ENCODE measurements around the gene AP4S1.
"Not testable (repeated sequence)": the region's sequence is repeated elsewhere in the genome, so short reads cannot be mapped to it uniquely, and the experiment has no call there.

AP4S1 gene

DNA sequence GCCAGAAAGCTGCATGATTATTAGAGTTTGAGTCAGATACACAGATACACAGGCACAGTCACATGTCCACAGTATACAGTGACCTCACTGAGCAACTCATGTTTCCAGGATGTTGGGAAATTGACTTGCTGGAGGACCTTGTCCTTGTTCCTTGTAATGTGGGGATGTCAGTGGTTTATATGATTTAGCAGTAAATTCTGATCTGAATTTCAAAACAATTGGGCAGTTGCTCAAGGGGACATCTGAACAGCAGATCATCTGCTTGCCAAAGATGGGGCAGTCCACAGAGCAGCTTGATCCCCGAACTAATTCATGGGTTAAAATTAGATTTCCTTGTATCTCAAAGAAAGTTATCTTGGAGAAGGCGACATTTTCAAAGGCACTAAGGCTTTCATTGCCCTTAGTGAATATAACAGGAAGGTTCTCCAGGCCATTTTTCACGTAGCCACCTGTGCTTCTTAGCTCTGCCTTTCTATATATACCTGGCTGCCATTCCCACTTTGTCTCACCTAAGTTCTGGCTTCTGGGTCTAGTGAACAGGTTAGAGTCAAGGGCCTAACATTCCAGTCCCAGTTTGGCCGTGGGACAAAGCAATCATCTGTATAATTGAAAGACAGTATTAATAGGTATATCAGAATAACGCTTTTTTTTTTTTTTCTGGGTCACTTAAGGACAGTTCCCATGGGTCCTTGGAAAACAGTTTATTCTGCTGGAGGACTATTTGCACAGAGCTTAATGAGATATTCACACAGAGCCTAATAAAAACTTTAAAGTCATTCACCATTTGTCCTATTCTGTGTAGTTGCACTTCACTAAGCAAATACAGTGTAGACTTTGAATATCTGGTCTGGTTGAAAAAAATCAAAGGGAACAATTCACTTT is 65.7 kb downstream of the AP4S1 start:
- no peaks in the 10 kb centered on the region for H3K4me1 ChIP-seq (ENCODE audit: insufficient read depth, low read length)
- no peak overlapping the region for H3K4me3 ChIP-seq (ENCODE audit: low read length)
- no peaks in the 10 kb centered on the region for H3K9me3 ChIP-seq (ENCODE audit: low read length)
- H3K36me3 ChIP-seq (ENCODE audit: insufficient read depth, low read length): no peaks in the 10 kb centered on the region
- no peaks in the 10 kb centered on the region for H3K27me3 ChIP-seq (ENCODE audit: insufficient read depth, low read length)
- H2AFZ ChIP-seq (ENCODE audit: low read depth, low read length): no peak overlapping the region

DNA sequence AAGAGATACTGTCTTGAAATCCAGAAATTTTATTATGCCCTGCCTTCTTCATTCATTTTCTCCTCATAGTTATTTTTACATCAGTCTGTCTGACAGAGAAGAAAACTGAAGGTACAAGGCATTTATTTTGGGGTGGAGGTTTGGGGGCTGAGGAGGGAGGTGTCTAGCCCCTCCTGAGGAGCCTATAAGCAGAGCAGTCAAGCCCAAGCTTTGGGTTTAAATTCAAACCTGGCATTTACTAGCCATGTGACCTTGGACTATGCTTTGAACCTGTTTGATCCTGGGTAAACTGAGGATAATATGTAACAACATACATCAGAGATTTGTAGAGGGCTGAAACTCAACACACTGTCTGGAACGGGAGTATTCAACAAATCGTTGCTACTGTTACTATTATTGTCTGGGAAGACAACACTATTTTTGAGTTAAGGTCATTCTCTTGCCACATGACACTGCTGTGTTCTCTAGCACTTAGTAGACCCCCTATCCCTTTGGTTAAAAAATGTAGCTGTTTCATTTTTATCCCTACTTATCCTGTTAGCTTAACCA is 66.8 kb downstream of the AP4S1 start:
- Histone ChIP-seq H2AFZ (ENCODE audit: low read depth, low read length) (no peak overlapping the region), H3K9me3 (ENCODE audit: low read length) (no peaks in the 10 kb centered on the region), H3K27me3 (ENCODE audit: insufficient read depth, low read length) (no peaks in the 10 kb centered on the region), H3K36me3 (ENCODE audit: insufficient read depth, low read length) (peaks cover 6% of the 10 kb centered on the region), H3K4me1 (ENCODE audit: insufficient read depth, low read length) (no peaks in the 10 kb centered on the region), H3K4me3 (ENCODE audit: low read length) (no peak overlapping the region)

DNA sequence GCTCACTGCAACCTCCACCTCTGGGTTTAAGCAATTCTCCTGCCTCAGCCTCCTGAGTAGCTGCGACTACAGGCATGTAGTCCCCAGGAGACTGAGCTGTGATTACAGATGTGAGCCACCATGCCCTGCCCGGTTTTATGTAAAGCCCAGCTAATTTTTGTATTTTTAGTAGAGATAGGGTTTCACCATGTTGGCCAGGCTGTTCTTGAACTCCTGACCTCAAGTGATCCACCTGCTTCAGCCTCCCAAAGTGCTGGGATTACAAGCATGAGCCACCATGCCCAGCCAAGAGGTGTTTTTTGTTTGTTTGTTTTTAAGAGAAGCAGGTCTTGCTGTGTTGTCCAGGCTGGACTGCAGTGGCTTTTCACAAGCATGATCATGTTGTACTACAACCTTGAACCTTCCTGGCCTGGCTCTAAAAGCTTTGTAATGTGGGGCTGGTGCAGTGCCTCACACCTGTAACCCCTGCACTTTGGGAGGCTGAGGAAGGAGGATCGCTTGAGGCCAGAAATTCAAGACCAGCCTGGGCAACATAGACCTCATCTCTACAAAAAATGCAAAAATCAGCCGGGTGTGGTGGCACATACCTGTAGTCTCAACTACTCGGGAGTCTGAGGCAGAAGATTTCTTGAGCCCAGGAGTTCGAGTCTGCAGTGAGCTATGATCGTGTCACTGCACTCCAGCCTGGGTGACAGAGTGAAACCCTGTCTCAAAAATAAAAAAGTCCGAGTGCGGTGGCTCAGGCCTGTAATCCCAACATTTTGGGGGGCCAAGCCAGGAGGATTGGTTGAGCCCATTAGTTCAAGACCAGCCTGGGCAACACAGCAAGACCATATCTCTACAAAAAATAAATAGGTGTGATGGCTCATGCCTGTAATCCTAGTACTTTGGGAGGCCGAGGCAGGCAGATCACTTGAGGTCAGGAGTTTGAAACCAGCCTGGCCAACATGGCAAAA is 68.7 kb downstream of the AP4S1 start:
- H3K36me3 ChIP-seq (ENCODE audit: insufficient read depth, low read length): peaks cover 21% of the 10 kb centered on the region
- not testable (repeated sequence) for H3K27me3 ChIP-seq (ENCODE audit: insufficient read depth, low read length); H3K9me3 ChIP-seq (ENCODE audit: low read length); H2AFZ ChIP-seq (ENCODE audit: low read depth, low read length); H3K4me3 ChIP-seq (ENCODE audit: low read length); H3K4me1 ChIP-seq (ENCODE audit: insufficient read depth, low read length)

DNA sequence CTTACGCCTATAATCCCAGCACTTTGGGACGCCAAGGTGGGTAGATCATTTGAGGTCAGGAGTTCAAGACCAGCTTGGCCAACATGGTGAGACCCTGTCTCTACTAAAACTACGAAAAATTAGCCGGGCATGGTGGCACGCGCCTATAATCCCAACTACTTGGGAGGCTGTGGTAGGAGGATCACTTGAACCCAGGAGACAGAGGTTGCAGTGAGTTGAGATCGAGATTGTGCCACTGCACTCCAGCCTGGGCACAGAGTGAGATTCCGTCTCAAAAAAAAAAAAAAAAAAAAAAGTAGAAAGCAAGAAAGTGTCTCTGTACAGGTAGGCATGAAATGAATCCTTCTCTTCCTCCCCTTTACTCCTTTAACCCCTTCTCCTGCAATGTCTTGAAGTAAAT is 70.4 kb downstream of the AP4S1 start:
- H3K9me3 ChIP-seq (ENCODE audit: low read length); H2AFZ ChIP-seq (ENCODE audit: low read depth, low read length): not testable (repeated sequence)
- peaks cover 35% of the 10 kb centered on the region for H3K36me3 ChIP-seq (ENCODE audit: insufficient read depth, low read length)

DNA sequence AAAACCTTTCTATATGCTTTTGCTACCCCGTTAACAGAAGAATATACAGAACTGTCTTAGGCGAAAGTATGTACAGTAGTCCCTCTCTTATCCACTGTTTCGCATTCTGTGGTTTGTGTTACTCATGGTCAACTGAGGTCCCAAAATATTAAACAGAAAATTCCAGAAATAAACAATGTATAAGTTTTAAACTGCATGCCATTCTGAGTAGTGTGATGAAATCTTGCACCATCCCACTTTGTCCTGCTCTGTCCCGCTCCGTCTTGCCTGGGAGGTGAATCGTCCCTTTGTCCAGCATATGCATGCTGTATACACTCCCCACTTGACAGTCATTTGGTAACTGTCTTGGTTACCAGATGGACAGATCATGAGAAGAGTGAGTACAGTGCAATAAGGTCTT is 70.8 kb downstream of the AP4S1 start:
- no peak overlapping the region for H3K4me3 ChIP-seq (ENCODE audit: low read length)
- H3K9me3 ChIP-seq (ENCODE audit: low read length): no peaks in the 10 kb centered on the region
- no peaks in the 10 kb centered on the region for H3K27me3 ChIP-seq (ENCODE audit: insufficient read depth, low read length)
- H3K4me1 ChIP-seq (ENCODE audit: insufficient read depth, low read length): no peaks in the 10 kb centered on the region
- peaks cover 39% of the 10 kb centered on the region for H3K36me3 ChIP-seq (ENCODE audit: insufficient read depth, low read length)
- no peak overlapping the region for H2AFZ ChIP-seq (ENCODE audit: low read depth, low read length)

More for the DNA sequence above, 70.4 kb downstream of the AP4S1 start:
- not testable (repeated sequence) for H3K4me3 ChIP-seq (ENCODE audit: low read length); H3K4me1 ChIP-seq (ENCODE audit: insufficient read depth, low read length); H3K27me3 ChIP-seq (ENCODE audit: insufficient read depth, low read length)

DNA sequence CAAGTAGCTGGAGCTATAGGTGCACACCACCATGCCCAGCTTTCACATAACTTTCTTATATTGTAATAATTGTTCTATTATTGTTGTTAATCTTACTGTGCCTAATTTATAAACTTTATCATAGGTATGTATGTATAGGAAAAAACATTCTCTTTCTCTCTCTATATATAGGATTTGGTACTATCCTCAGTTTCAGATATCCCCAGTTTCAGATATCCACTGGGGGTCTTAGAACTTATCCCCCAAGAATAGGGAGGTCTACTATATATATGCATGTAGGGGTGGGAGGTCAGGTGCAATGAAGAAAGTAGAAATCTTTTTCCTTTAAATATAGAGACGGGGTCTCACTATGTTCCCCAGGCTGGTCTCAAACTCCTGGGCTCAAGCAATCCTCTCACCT is 71.6 kb downstream of the AP4S1 start:
- Histone ChIP-seq H3K4me1 (ENCODE audit: insufficient read depth, low read length) (no peaks in the 10 kb centered on the region), H3K27me3 (ENCODE audit: insufficient read depth, low read length) (no peaks in the 10 kb centered on the region), H3K9me3 (ENCODE audit: low read length) (no peaks in the 10 kb centered on the region), H3K36me3 (ENCODE audit: insufficient read depth, low read length) (peaks cover 40% of the 10 kb centered on the region), H2AFZ (ENCODE audit: low read depth, low read length) (no peak overlapping the region), H3K4me3 (ENCODE audit: low read length) (no peak overlapping the region)

DNA sequence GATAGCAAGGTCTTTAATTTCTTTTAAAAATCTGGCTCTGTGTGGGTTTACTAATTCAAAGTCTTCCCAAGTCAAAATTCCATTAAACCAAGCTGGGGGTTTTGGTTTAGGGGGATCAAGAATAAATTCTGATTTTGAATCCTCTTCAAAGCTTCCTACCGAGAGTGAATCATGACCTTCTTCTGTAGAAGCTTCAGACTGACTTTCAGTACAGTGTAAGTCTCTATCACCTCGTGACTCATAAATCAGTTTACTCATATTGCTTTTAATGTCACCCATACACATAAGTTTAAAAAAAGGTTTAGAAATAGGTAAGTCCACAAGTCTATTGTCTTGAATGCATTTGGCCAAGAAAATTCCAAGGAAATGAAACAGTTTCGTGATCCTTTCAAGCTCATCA is 81.3 kb downstream of the AP4S1 start:
- Histone ChIP-seq H3K27me3 (ENCODE audit: insufficient read depth, low read length) (no peaks in the 10 kb centered on the region), H2AFZ (ENCODE audit: low read depth, low read length) (no peak overlapping the region), H3K4me3 (ENCODE audit: low read length) (no peak overlapping the region), H3K4me1 (ENCODE audit: insufficient read depth, low read length) (no peaks in the 10 kb centered on the region), H3K36me3 (ENCODE audit: insufficient read depth, low read length) (peaks cover 80% of the 10 kb centered on the region), H3K9me3 (ENCODE audit: low read length) (no peaks in the 10 kb centered on the region)

DNA sequence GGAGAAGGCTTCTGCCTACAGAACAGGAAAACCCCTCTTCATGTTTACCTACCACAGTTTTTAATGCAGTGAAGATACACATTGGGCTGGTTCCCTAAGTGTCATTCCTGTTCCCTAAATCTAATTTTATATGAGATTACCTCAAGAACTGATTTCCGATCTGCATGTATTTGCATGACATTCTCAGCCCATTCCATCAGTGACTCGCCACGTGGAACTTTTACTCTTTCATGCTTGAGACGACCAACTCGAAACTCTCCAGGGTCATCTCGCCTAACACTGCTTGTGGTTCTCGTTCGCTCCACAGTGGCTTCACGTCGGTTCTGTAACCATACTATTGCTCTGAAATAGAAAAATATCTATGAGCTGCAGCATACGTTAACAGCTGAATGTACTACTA is 83.8 kb downstream of the AP4S1 start:
- Histone ChIP-seq H3K27me3 (ENCODE audit: insufficient read depth, low read length) (no peaks in the 10 kb centered on the region), H2AFZ (ENCODE audit: low read depth, low read length) (no peak overlapping the region), H3K9me3 (ENCODE audit: low read length) (no peaks in the 10 kb centered on the region), H3K36me3 (ENCODE audit: insufficient read depth, low read length) (peaks cover 89% of the 10 kb centered on the region), H3K4me3 (ENCODE audit: low read length) (no peak overlapping the region), H3K4me1 (ENCODE audit: insufficient read depth, low read length) (no peaks in the 10 kb centered on the region)

DNA sequence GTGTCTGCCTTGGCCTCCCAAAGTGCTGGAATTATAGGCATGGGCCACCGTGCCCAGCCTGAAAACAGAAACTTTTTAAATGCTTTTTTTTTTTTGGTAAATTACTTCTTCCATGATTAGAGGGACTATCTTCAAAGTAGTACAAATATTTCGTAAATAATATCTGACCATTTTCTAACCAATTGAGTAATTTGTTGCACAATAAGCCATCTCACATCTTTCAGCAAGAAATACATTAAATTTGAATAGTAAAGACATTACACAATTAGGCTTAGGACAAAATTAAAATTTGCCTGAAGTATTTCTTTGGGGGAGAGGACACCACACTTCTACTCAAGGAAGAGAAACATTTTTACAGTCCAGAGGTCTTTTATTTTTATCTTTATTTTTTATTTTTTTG is 85.4 kb downstream of the AP4S1 start:
- no peaks in the 10 kb centered on the region for H3K9me3 ChIP-seq (ENCODE audit: low read length)
- H3K4me3 ChIP-seq (ENCODE audit: low read length): no peak overlapping the region
- peaks cover 89% of the 10 kb centered on the region for H3K36me3 ChIP-seq (ENCODE audit: insufficient read depth, low read length)

DNA sequence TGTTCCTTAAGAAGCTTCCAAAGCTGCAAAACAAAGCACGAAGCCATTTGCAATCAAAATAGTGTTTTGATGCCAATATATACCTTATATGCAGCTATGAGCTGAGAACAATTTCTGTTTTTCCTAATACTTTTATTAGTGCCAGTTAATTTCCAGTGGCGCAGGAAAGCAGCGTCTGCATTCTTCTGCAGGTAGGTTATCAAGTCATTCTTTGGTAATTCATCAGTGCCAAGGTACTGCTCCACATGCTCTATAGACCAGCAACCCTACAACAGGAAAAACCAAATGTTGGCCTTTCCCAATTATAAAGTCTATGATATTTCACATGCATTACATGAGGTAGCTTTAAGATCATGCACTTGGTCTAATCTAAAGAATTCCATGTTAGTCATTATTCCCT is 88.3 kb downstream of the AP4S1 start:
- H3K9me3 ChIP-seq (ENCODE audit: low read length): no peaks in the 10 kb centered on the region
- H3K4me1 ChIP-seq (ENCODE audit: insufficient read depth, low read length): no peaks in the 10 kb centered on the region
- peaks cover 79% of the 10 kb centered on the region for H3K36me3 ChIP-seq (ENCODE audit: insufficient read depth, low read length)

More for the DNA sequence above, 85.4 kb downstream of the AP4S1 start:
- Histone ChIP-seq H3K4me1 (ENCODE audit: insufficient read depth, low read length) (no peaks in the 10 kb centered on the region), H2AFZ (ENCODE audit: low read depth, low read length) (no peak overlapping the region), H3K27me3 (ENCODE audit: insufficient read depth, low read length) (no peaks in the 10 kb centered on the region)

DNA sequence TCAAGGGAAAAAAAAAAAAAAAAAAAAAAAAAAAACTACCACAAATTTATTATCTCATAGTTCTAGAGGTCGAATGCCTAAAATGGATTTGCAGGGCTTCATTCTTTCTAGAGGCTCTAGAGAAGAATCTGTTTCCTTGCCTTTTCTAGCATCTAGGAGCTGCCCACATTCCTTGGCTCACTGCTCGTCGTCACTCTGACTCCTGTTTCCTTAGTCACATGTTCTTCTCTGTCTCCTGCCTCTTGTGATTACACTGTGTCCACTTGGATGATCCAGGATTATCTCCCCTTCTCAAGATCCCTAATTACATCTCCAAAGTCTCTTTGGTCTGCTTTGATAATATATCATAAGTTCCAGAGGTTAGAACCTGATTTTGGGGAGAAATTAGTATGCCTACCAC is 93.4 kb downstream of the AP4S1 start:
- Histone ChIP-seq H2AFZ (ENCODE audit: low read depth, low read length) (no peak overlapping the region), H3K9me3 (ENCODE audit: low read length) (no peaks in the 10 kb centered on the region), H3K36me3 (ENCODE audit: insufficient read depth, low read length) (peaks cover 85% of the 10 kb centered on the region), H3K27me3 (ENCODE audit: insufficient read depth, low read length) (no peaks in the 10 kb centered on the region), H3K4me3 (ENCODE audit: low read length) (no peak overlapping the region), H3K4me1 (ENCODE audit: insufficient read depth, low read length) (no peaks in the 10 kb centered on the region)

More for the DNA sequence above, 88.3 kb downstream of the AP4S1 start:
- Histone ChIP-seq H3K27me3 (ENCODE audit: insufficient read depth, low read length) (no peaks in the 10 kb centered on the region), H3K4me3 (ENCODE audit: low read length) (no peak overlapping the region), H2AFZ (ENCODE audit: low read depth, low read length) (no peak overlapping the region)

DNA sequence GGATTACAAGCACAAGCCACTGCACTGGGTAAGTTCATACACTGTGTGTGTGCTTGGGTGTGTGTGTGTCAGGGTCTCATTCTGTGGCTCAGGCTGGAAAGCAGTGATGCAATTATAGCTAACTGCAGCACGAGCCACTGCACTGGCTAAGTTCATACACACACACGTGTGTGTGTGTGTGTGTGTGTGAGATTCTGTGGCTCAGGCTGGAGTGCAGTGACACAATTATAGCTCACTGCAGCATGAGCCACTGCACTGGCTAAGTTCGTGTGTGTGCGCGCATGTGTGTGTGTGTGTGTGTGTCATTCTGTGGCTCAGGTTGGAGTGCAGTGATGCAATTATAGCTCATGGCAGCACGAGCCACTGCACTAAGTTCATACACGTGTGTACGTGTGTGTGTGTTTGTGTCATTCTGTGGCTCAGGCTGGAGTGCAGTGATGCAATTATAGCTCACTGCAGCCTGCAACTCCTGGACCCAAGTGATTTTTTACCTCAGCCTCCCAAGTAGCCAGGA is 96.7 kb downstream of the AP4S1 start:
- Histone ChIP-seq H3K27me3 (ENCODE audit: insufficient read depth, low read length) (no peaks in the 10 kb centered on the region), H3K36me3 (ENCODE audit: insufficient read depth, low read length) (peaks cover 81% of the 10 kb centered on the region), H3K9me3 (ENCODE audit: low read length) (no peaks in the 10 kb centered on the region), H2AFZ (ENCODE audit: low read depth, low read length) (no peak overlapping the region), H3K4me3 (ENCODE audit: low read length) (no peak overlapping the region), H3K4me1 (ENCODE audit: insufficient read depth, low read length) (no peaks in the 10 kb centered on the region)

DNA sequence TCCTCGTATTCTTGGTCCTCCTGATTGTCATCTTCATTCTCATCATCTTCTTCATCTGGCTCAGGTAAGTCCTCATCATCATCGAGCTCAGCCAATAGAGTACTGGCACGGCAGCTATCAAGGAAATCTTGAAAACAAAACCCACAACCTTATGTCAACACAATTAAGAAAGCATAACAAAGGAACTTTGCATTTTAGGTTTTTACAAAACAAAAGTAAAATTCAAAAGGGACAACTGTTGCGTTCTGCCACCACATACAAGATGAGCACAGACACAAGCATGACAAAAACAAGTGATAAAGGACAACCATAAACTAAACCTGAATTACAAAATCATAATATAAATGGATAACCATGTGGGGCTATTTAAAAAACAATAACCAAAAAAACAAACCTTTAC is 97.5 kb downstream of the AP4S1 start:
- H3K4me3 ChIP-seq (ENCODE audit: low read length): no peak overlapping the region
- H3K36me3 ChIP-seq (ENCODE audit: insufficient read depth, low read length): peaks cover 78% of the 10 kb centered on the region
- H2AFZ ChIP-seq (ENCODE audit: low read depth, low read length): no peak overlapping the region
- no peaks in the 10 kb centered on the region for H3K9me3 ChIP-seq (ENCODE audit: low read length)
- no peaks in the 10 kb centered on the region for H3K27me3 ChIP-seq (ENCODE audit: insufficient read depth, low read length)
- H3K4me1 ChIP-seq (ENCODE audit: insufficient read depth, low read length): no peaks in the 10 kb centered on the region
